HG03354 (cell line): ENCODE results near the gene RPL29.

Experiments used
- ATAC-seq: cut with Tn5 transposase; IDR thresholded peaks from one replicate; pipeline ENCODE4 v1.9.1; 2021; ENCODE audit warnings: mild to moderate bottlenecking; ENCODE audit not compliant: unreplicated experiment, poor library complexity, severe bottlenecking

Gene RPL29

DNA sequence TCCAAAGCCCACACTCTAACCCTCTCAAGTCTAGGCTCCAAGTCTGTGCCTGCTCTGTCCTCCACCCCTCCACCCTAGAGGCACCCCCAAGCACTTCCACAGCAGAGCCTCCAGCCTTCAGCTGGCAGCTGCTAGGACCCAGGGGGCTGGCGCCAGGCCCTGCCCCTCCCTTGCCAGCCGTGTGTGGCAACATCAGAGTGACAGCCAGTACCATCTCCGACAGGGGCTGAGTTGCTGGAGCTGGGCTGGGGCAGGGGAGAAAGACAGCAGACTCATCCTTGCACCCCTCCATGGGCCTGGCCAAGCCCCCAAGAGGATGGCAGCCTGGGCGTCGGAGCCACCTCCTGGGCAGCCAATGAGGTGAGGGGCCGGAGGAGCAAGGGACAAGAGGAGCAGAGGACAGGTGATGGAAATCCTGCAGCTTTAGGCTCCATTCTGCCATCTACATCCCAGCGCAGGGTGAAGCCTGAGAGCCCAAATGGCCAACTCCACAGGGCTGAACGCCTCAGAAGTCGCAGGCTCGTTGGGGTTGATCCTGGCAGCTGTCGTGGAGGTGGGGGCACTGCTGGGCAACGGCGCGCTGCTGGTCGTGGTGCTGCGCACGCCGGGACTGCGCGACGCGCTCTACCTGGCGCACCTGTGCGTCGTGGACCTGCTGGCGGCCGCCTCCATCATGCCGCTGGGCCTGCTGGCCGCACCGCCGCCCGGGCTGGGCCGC lies 40.4 kb downstream of the RPL29 start, which contains the start of gene GPR62:
GPR62 (plus strand) TSS at position 207 of the 718 bp plus-strand sequence; CDS start at position 479, 272 bp downstream.
- ATAC-seq: no peak

DNA sequence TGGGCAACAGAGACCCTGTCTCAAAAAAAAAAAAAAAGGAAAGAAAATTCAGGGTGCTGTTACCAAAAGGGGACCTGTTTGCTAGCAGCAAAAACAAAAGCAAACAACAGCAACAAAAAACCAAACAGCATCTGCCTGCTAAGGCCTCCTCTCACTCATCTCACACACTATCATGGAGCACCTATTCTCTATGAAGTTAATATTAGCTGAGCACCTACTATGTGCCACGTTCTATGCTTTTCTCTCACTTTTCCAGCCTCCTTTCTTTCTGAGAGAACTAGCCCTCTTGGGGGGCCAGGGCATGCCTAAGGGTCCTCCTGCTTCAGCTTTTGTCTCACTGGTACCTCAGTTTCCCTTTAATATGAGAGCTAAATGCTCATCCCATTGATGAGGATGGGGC lies 41.0 kb downstream of the RPL29 start:
- ATAC-seq: no peak

GRCh38 chr3:51954105-51954504 lies 41.6 kb downstream of the RPL29 start:
- no peak for ATAC-seq

GRCh38 chr3:51953445-51953844 lies 42.2 kb downstream of the RPL29 start:
- no peak for ATAC-seq

DNA sequence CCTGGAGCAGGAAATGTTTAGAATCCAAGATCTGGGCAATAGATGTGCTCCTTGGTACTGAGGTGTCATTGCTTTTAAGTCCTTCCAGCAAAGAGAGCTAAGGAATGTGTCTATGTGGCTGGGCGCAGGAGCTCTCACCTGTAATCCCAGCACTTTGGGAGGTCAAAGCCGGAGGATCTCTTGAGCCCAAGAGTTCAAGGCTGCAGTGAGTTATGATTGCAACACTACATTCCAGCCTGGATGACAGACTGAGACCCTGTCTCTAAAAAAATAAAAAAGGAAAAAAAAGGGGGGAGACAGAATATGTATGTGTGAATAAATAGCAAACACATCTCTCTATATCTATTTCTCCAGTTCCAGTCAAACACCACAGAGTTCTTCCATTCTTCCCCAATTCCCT lies 44.8 kb downstream of the RPL29 start:
- no peak for ATAC-seq

DNA sequence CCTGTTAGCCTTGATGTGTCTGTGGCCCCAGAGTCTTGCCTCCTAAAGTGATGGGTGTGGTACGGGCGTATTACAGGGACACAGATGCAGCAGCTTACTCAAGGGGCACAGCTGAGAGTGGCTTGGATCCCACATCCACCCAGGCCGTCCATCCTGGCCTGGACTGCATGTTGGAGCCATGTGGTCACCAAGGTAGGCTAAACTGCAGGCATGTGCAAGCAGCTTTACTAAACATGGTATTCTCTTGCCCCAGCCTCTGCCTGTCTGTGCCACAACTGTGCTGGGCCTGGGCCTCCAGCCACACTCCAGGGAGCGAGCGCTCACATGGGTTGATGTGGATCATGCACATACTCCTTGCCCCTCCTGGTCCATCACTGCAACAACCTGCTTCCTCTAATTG lies 46.6 kb downstream of the RPL29 start:
- no peak for ATAC-seq

DNA sequence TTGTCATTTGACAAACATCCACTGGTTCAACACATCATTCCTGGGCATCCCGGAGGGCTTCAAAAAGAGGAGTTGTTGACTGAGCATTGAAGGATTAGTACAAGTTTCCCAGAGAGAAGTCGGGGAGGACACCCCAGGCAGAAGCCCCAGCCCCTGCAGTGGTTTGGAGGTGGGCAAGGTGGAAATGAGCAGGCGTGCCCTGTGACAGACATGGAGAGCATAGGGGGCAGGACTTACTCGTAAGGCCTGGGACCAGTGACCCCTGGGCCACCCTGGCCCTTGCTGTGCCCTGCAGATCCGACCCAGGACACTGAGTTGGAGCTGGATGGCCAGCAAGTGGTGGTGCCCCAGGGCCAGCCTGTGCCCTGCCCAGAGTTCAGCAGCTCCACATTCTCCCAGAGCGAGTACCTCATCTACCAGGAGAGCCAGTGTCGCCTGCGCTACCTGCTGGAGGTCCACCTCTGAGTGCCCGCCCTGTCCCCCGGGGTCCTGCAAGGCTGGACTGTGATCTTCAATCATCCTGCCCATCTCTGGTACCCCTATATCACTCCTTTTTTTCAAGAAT lies 47.6 kb downstream of the RPL29 start:
- no peak for ATAC-seq

GRCh38 chr3:51947215-51947900 lies 48.3 kb downstream of the RPL29 start:
- ATAC-seq: no peak

DNA sequence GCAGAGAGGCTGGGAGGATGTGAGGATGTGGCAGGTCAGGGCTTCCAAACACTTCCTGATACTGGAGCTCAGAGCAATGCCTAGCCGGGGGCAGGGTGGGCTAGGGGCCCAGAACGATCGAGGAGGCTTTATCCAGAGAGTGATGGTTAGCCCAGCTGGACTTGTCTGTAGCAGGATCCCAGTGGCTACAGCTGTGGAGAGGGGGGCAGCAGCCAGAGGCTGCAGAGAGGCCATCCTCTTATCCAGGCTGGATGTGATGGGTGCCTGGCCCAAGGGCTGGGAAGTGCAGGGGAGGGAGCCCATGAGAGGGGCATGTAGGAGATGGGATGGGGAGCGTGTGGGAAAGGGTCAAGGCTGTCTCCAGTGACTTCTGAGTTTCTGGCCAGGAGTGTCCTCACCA lies 48.9 kb downstream of the RPL29 start:
- no peak for ATAC-seq

GRCh38 chr3:51945926-51946705 lies 49.6 kb downstream of the RPL29 start:
- no peak for ATAC-seq

GRCh38 chr3:51945031-51945840 lies 50.5 kb downstream of the RPL29 start:
- no peak for ATAC-seq

GRCh38 chr3:51944451-51945021 lies 51.2 kb downstream of the RPL29 start:
- no peak for ATAC-seq
